Pancreas (tissue), 10 donors: ENCODE results near the gene SLC35B2. TPM values are rescaled to one million over a fixed set of nuclear protein-coding genes. Genes with fewer than 3 reads are reported as not detected.

Experiments used
- ATAC-seq, 4 donors: fragments of 200-7000 bp; cut with Tn5 transposase; one replicate each; pipeline versions ENCODE4 v1.8.0 to v1.9.1; 2020; ENCODE audit warnings: mild to moderate bottlenecking in 4 of 4, moderate library complexity in 4 of 4
- DNase-seq, 6 donors: peaks; one replicate each; pipeline ENCODE4 v3.0.0-alpha.2; 2020
- FAIRE-seq: peaks from 2 replicates; lab custom pipeline; 2012; peaks lifted over from hg19 to GRCh38; lab: Jason Lieb, UNC
- H3K27ac ChIP-seq, 4 donors: fragments of 200-600 bp; sonication (generic); 1 replicate in 3 of 4; 2 replicates in 1 of 4; pipeline versions ENCODE4 v1.5.0 to v1.8.0; 2020
- H3K27me3 ChIP-seq, 4 donors: fragments of 200-600 bp; one replicate each; pipeline ENCODE4 v1.8.0; 2021
- H3K36me3 ChIP-seq, 3 donors: fragments of 200-600 bp; sonication (generic) in 1 of 3; one replicate each; pipeline versions ENCODE4 v1.5.0 to v1.8.0; 2020 to 2021
- H3K4me1 ChIP-seq, 3 donors: fragments of 200-600 bp; one replicate each; pipeline ENCODE4 v1.8.0; 2021
- H3K4me3 ChIP-seq, 4 donors: fragments of 200-600 bp; sonication (generic) in 2 of 4; one replicate each; pipeline versions ENCODE4 v1.5.0 to v1.8.0; 2020 to 2021
- H3K9me3 ChIP-seq, 4 donors: fragments of 200-600 bp; one replicate each; pipeline ENCODE4 v1.8.0; 2021
- CTCF ChIP-seq, 4 donors: fragments of 200-600 bp; sonication (generic) in 3 of 4; IDR thresholded peaks; one replicate each; pipeline versions ENCODE4 v1.5.0 to v1.8.0; 2021; ENCODE audit warnings: antibody characterized with exemption in 4 of 4
- WGBS, 2 donors: extraction: QIAGEN DNeasy Blood & Tissue Kit; methylation state at CpG; one replicate each; pipeline ENCODE4 v1.1.7; 2013; 5-methylcytosine and 5-hydroxymethylcytosine counted together
- intact Hi-C, 3 donors: fragments of 100-400 bp; cut with DNase I; formaldehyde crosslinking; loops; one replicate each; pipeline versions ENCODE4 v1.11.1 to v1.14.2; 2022
- polyA plus RNA-seq, 2 donors: library from polyadenylated mRNA; stranded (reverse); fragments of 200-250 nt; gene quantifications; one replicate each; pipeline ENCODE4 v1.2.3, GENCODE V29; 2013
- total RNA-seq, 6 donors: library from RNA; stranded (reverse); fragmentation: NEBNext Ultra II Directional in 4 of 6; extraction: Animal tissue kit (Norgen Biotek cat#: 25700) in 4 of 6; gene quantifications; one replicate each; pipeline versions ENCODE4 v1.2.1 to v1.2.4, GENCODE V29; 2021 to 2023
- donor health status: healthy with polysubstance abuse.
- donor health status: DM: no; HTN: no; CAD: no; lungs with moderate emphysema.
- donor health status: DM: no; HTN: no; CAD: no.
- donor health status: control.
- donor health status: control.
- donor health status: Bipolar disorder and iron deficiency.
- donor health status: DM: yes; HTN: yes; CAD: no.
- donor health status: DM: no; HTN: no; CAD: no.
- donor health status: DM: no; HTN: no; CAD: no.
- donor health status: DM: yes; HTN: yes; CAD: no.

Gene SLC35B2
- total and polyA plus RNA-seq, 8 donors = 10.8 to 30.4 (median 20.5) TPM

- H3K27ac ChIP-seq = peak overlapping the region in 1 of 4 donors; percentile 39
- no peak for FAIRE-seq
- ATAC-seq = no peak
- peaks cover 30 to 51% (median 33%) of the 10 kb centered on the region in 3 donors for H3K4me1 ChIP-seq
- TF ChIP-seq CTCF (IDR thresholded peaks at IDR 0.05) = no peak
- intact Hi-C loops = no loop called here
- H3K27me3 ChIP-seq = no peaks in the 10 kb centered on the region
- 7 to 9% methylated on average over 15 to 18 of the region's 18 CpGs for WGBS, 2 donors
- H3K4me3 ChIP-seq = peak overlapping the region; percentile 22 to 71 (median 54)
- DNase-seq = no peak
- no peaks in the 10 kb centered on the region for H3K36me3 ChIP-seq
- H3K9me3 ChIP-seq = no peaks in the 10 kb centered on the region
These were observed 33.0 kb downstream of the SLC35B2 start for GRCh38 chr6:44224029-44224964.

DNA sequence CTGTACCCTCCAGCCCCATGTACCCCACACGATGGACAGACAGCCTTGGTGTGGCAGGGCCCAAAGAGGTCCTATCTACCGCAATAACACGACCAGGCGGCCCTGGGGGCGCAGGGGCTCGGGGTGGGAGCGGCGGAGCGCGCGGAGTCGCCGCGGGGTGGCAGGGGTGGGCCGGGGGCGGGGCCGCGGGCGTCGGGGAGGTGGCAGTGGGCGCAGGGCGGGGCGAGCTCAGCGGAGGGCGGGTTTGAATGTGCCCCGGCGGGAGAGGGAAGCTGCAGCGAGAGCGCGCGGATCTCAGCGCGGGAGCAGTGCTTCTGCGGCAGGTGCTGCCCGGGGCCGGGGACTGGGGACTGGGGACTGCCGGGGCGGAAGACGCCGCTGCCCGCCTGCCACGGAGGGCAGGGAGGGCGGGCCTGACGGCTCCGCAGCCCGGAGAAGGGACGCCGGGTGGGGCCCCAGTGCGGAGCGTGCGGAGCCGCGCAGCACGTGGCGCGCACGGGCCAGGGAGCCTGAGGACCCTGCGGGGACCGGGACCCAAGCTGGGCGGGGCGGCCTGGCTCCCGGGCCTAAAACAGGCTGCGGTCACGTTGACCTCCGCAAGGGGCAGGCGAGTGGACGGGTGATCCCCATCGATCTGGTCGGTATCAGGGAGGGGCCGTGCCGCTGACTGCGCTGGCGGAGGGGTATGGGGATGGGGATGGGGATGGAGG lies 33.9 kb downstream of the SLC35B2 start, which contains the start of gene SLC29A1:
Gene SLC29A1 (plus strand): TSS at position 277 of the 710 bp plus-strand sequence. CDS start 3,719 bp downstream, outside the sequence.
- no peaks in the 10 kb centered on the region for H3K9me3 ChIP-seq
- H3K4me1 ChIP-seq = peaks cover 33 to 55% (median 35%) of the 10 kb centered on the region in 3 donors
- intact Hi-C loops = no loop called here
- peak; percentile 73 to 92 (median 82) for DNase-seq
- H3K4me3 ChIP-seq = peak within 1 kb of the TSS; percentile 22 to 71 (median 54)
- no peaks in the 10 kb centered on the region for H3K27me3 ChIP-seq
- H3K36me3 ChIP-seq = no peaks in the 10 kb centered on the region
- FAIRE-seq = no peak
- peak within 1 kb of the TSS; percentile 39 to 94 (median 90) for H3K27ac ChIP-seq
- 1% methylated on average over 54 to 73 of the region's 73 CpGs for WGBS, 2 donors
- peak; percentile 22 to 45 (median 34) for ATAC-seq
- TF ChIP-seq CTCF (IDR thresholded peaks at IDR 0.05) = no peak

GRCh38 chr6:44222486-44223318 lies 34.6 kb downstream of the SLC35B2 start:
- FAIRE-seq = no peak
- peak in 1 of 6 donors; percentile 59 for DNase-seq
- Histone ChIP-seq H3K9me3 (no peaks in the 10 kb centered on the region), H3K4me3 (peak overlapping the region; percentile 22 to 71 (median 54)), H3K27me3 (no peaks in the 10 kb centered on the region), H3K27ac (peak overlapping the region; percentile 39 to 94 (median 90)), H3K36me3 (no peaks in the 10 kb centered on the region), H3K4me1 (peaks cover 33 to 62% (median 40%) of the 10 kb centered on the region in 3 donors)
- intact Hi-C loops = no loop called here
- TF ChIP-seq CTCF (IDR thresholded peaks at IDR 0.05) = no peak
- 33 to 37% methylated on average over 26 of the region's 26 CpGs for WGBS, 2 donors
- no peak for ATAC-seq

- peaks cover 28 to 69% (median 43%) of the 10 kb centered on the region in 3 donors for H3K4me1 ChIP-seq
- no peak for ATAC-seq
- peak overlapping the region in 2 of 4 donors; percentile 17 to 61 for H3K4me3 ChIP-seq
- peak overlapping the region; percentile 89 to 94 (median 90) for H3K27ac ChIP-seq
- no peaks in the 10 kb centered on the region for H3K27me3 ChIP-seq
- intact Hi-C loops = no loop called here
- no peak for FAIRE-seq
- no peak for DNase-seq
- H3K9me3 ChIP-seq = no peaks in the 10 kb centered on the region
- 34 to 40% methylated on average over 2 of the region's 2 CpGs for WGBS, 2 donors
- TF ChIP-seq CTCF (IDR thresholded peaks at IDR 0.05) = no peak
- H3K36me3 ChIP-seq = no peaks in the 10 kb centered on the region
These were observed 35.4 kb downstream of the SLC35B2 start for GRCh38 chr6:44221961-44222335.
